Measurements from ENCODE around the gene CELF2.

The CELF2 gene

GRCh38 chr10:11149807-11150141 is 132.1 kb downstream of the CELF2 start:
- H2BK5ac ChIP-seq (ENCODE audit: low read depth, low read length, poor library complexity), result no peak overlapping the region
- no CpG with 5 or more reads among the region's 3 CpGs for WGBS (ENCODE audit: extremely low coverage, insufficient coverage, insufficient read length)
- no peak overlapping the region for H3K9ac ChIP-seq (ENCODE audit: low read length)
- no peak overlapping the region for H3K14ac ChIP-seq (ENCODE audit: low read length)
- H2BK12ac ChIP-seq (ENCODE audit: low read length), result no peak overlapping the region
- no peak overlapping the region for H4K91ac ChIP-seq (ENCODE audit: low read depth, low read length)
- H3K4me1 ChIP-seq (ENCODE audit: control insufficient read depth in 1 of 2, insufficient read depth in 2 of 2, low read length in 2 of 2), result no peaks in the 10 kb centered on the region
- no peak overlapping the region for H4K8ac ChIP-seq (ENCODE audit: low read depth, low read length)
- H3K23ac ChIP-seq (ENCODE audit: low read length), result no peak overlapping the region
- DNase-seq, result no peak
- H2AFZ ChIP-seq (ENCODE audit: insufficient read depth, low read length, poor library complexity), result no peak overlapping the region
- H3K4ac ChIP-seq (ENCODE audit: low read depth, low read length), result no peak overlapping the region
- H3K27me3 ChIP-seq (ENCODE audit: insufficient read depth, low read length), result no peaks in the 10 kb centered on the region
- H3K9me3 ChIP-seq (ENCODE audit: insufficient read depth, low read depth, low read length), result no peaks in the 10 kb centered on the region
- no peak overlapping the region for H3K4me2 ChIP-seq (ENCODE audit: low read length)
- H3K36me3 ChIP-seq (ENCODE audit: control insufficient read depth in 1 of 2, insufficient read depth in 2 of 2, low read length in 2 of 2), result no peaks in the 10 kb centered on the region
- H4K12ac ChIP-seq (ENCODE audit: low read depth, low read length), result no peak overlapping the region
- no peaks in the 10 kb centered on the region for H3K79me1 ChIP-seq (ENCODE audit: low read length)
- no peak overlapping the region for H3K4me3 ChIP-seq (ENCODE audit: low read depth, low read length)
- H3K27ac ChIP-seq (ENCODE audit: low read depth, low read length), result no peak overlapping the region
- H3K79me2 ChIP-seq (ENCODE audit: control insufficient read depth, insufficient read depth, low read length, poor library complexity), result no peaks in the 10 kb centered on the region
- no peak overlapping the region for H2AK5ac ChIP-seq (ENCODE audit: low read length)
- H3K18ac ChIP-seq (ENCODE audit: low read length), result no peak overlapping the region
- no peak overlapping the region for H2BK120ac ChIP-seq (ENCODE audit: insufficient read depth, low read length, poor library complexity)

- Histone ChIP-seq H3K9me3 (ENCODE audit: insufficient read depth, low read depth, low read length) (no peaks in the 10 kb centered on the region), H3K4me1 (ENCODE audit: control insufficient read depth in 1 of 2, insufficient read depth in 2 of 2, low read length in 2 of 2) (peaks cover 0 to 2% of the 10 kb centered on the region in 2 experiments), H3K14ac (ENCODE audit: low read length) (no peak overlapping the region), H3K18ac (ENCODE audit: low read length) (no peak overlapping the region), H3K36me3 (ENCODE audit: control insufficient read depth in 1 of 2, insufficient read depth in 2 of 2, low read length in 2 of 2) (no peaks in the 10 kb centered on the region), H4K8ac (ENCODE audit: low read depth, low read length) (no peak overlapping the region), H2BK12ac (ENCODE audit: low read length) (no peak overlapping the region), H2AFZ (ENCODE audit: insufficient read depth, low read length, poor library complexity) (no peak overlapping the region), H3K79me2 (ENCODE audit: control insufficient read depth, insufficient read depth, low read length, poor library complexity) (no peaks in the 10 kb centered on the region), H2AK5ac (ENCODE audit: low read length) (no peak overlapping the region), H3K9ac (ENCODE audit: low read length) (no peak overlapping the region), H3K4me2 (ENCODE audit: low read length) (no peak overlapping the region), H2BK120ac (ENCODE audit: insufficient read depth, low read length, poor library complexity) (no peak overlapping the region), H3K4ac (ENCODE audit: low read depth, low read length) (no peak overlapping the region), H4K91ac (ENCODE audit: low read depth, low read length) (no peak overlapping the region), H3K27ac (ENCODE audit: low read depth, low read length) (no peak overlapping the region), H3K79me1 (ENCODE audit: low read length) (no peaks in the 10 kb centered on the region), H2BK5ac (ENCODE audit: low read depth, low read length, poor library complexity) (no peak overlapping the region), H3K4me3 (ENCODE audit: low read depth, low read length) (no peak overlapping the region), H4K12ac (ENCODE audit: low read depth, low read length) (no peak overlapping the region), H3K23ac (ENCODE audit: low read length) (no peak overlapping the region), H3K27me3 (ENCODE audit: insufficient read depth, low read length) (no peaks in the 10 kb centered on the region)
- DNase-seq, result no peak
- no CpG with 5 or more reads among the region's 3 CpGs for WGBS (ENCODE audit: extremely low coverage, insufficient coverage, insufficient read length)
Observed at GRCh38 chr10:11150231-11150731, 132.6 kb downstream of the CELF2 start.

DNA sequence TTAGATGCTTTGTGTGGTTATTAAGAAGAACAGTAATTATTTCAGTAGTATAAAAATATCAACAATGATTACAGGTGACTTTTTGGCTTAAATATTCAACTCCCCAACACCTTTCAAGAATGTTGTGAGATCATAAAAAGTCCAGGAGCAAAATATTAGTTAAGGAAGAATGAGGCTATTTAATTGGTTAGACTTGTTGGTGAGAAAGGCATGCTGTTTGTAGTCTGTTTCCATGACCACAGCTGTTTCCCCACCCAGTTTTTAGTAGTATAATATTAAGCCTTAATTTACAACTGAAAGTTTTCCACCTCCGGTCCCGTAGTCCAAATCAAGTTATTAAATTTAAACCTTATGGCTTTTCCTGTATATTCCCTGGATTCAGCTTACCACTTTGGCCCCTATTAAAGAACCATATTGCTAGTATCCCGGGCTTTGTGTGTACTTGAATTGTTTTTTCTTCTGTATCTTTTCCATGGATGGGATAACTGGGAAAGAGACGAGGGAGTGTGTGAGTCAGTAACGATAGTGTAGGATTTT is 133.3 kb downstream of the CELF2 start:
- no CpG with 5 or more reads among the region's 5 CpGs for WGBS (ENCODE audit: extremely low coverage, insufficient coverage, insufficient read length)
- H4K91ac ChIP-seq (ENCODE audit: low read depth, low read length), result no peak overlapping the region
- H3K23ac ChIP-seq (ENCODE audit: low read length), result no peak overlapping the region
- no peak overlapping the region for H4K8ac ChIP-seq (ENCODE audit: low read depth, low read length)
- no peak overlapping the region for H3K18ac ChIP-seq (ENCODE audit: low read length)
- H3K9me3 ChIP-seq (ENCODE audit: insufficient read depth, low read depth, low read length), result no peaks in the 10 kb centered on the region
- H2BK5ac ChIP-seq (ENCODE audit: low read depth, low read length, poor library complexity), result no peak overlapping the region
- no peak overlapping the region for H3K4me2 ChIP-seq (ENCODE audit: low read length)
- no peak overlapping the region for H2BK12ac ChIP-seq (ENCODE audit: low read length)
- no peak overlapping the region for H2AFZ ChIP-seq (ENCODE audit: insufficient read depth, low read length, poor library complexity)
- H2AK5ac ChIP-seq (ENCODE audit: low read length), result no peak overlapping the region
- H3K36me3 ChIP-seq (ENCODE audit: control insufficient read depth in 1 of 2, insufficient read depth in 2 of 2, low read length in 2 of 2), result no peaks in the 10 kb centered on the region
- H3K79me1 ChIP-seq (ENCODE audit: low read length), result no peaks in the 10 kb centered on the region
- H3K4me3 ChIP-seq (ENCODE audit: low read depth, low read length), result no peak overlapping the region
- peaks cover 0 to 3% of the 10 kb centered on the region in 2 experiments for H3K4me1 ChIP-seq (ENCODE audit: control insufficient read depth in 1 of 2, insufficient read depth in 2 of 2, low read length in 2 of 2)
- no peak overlapping the region for H4K12ac ChIP-seq (ENCODE audit: low read depth, low read length)
- no peak overlapping the region for H3K4ac ChIP-seq (ENCODE audit: low read depth, low read length)
- H3K27ac ChIP-seq (ENCODE audit: low read depth, low read length), result no peak overlapping the region
- no peak overlapping the region for H3K14ac ChIP-seq (ENCODE audit: low read length)
- H3K79me2 ChIP-seq (ENCODE audit: control insufficient read depth, insufficient read depth, low read length, poor library complexity), result no peaks in the 10 kb centered on the region
- DNase-seq, result no peak
- H3K9ac ChIP-seq (ENCODE audit: low read length), result no peak overlapping the region
- H2BK120ac ChIP-seq (ENCODE audit: insufficient read depth, low read length, poor library complexity), result no peak overlapping the region
- H3K27me3 ChIP-seq (ENCODE audit: insufficient read depth, low read length), result no peaks in the 10 kb centered on the region

DNA sequence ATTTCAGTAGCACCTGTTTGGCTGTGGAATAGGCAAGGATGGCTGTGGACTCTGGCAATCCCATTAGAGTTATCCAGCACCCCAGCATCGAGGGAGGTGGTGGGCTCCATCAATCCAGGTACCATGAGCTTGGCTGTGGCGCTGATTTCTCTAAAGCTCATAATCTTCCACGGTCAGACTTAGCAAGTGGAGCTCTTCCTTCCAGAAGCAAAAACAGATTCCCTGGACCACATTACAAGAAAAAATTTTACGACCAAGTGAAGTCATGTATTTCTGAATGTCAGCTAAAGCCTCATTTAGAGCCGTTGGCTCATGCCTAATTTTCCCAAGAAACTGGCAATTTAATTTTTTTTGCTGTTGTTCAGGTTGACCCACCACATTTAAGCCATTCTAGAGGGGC is 135.1 kb downstream of the CELF2 start:
- Histone ChIP-seq H3K14ac (ENCODE audit: low read length) (no peak overlapping the region), H3K79me2 (ENCODE audit: control insufficient read depth, insufficient read depth, low read length, poor library complexity) (no peaks in the 10 kb centered on the region), H3K4ac (ENCODE audit: low read depth, low read length) (no peak overlapping the region), H3K27me3 (ENCODE audit: insufficient read depth, low read length) (no peaks in the 10 kb centered on the region), H3K9ac (ENCODE audit: low read length) (no peak overlapping the region), H2BK5ac (ENCODE audit: low read depth, low read length, poor library complexity) (no peak overlapping the region), H3K4me3 (ENCODE audit: low read depth, low read length) (no peak overlapping the region), H4K91ac (ENCODE audit: low read depth, low read length) (no peak overlapping the region), H3K9me3 (ENCODE audit: insufficient read depth, low read depth, low read length) (no peaks in the 10 kb centered on the region), H3K36me3 (ENCODE audit: control insufficient read depth in 1 of 2, insufficient read depth in 2 of 2, low read length in 2 of 2) (no peaks in the 10 kb centered on the region), H3K79me1 (ENCODE audit: low read length) (no peaks in the 10 kb centered on the region), H4K8ac (ENCODE audit: low read depth, low read length) (no peak overlapping the region), H3K4me1 (ENCODE audit: control insufficient read depth in 1 of 2, insufficient read depth in 2 of 2, low read length in 2 of 2) (peaks cover 0 to 3% of the 10 kb centered on the region in 2 experiments), H2AFZ (ENCODE audit: insufficient read depth, low read length, poor library complexity) (no peak overlapping the region), H4K12ac (ENCODE audit: low read depth, low read length) (no peak overlapping the region), H2AK5ac (ENCODE audit: low read length) (no peak overlapping the region), H3K18ac (ENCODE audit: low read length) (no peak overlapping the region), H2BK120ac (ENCODE audit: insufficient read depth, low read length, poor library complexity) (no peak overlapping the region), H3K23ac (ENCODE audit: low read length) (no peak overlapping the region), H3K4me2 (ENCODE audit: low read length) (no peak overlapping the region), H2BK12ac (ENCODE audit: low read length) (no peak overlapping the region), H3K27ac (ENCODE audit: low read depth, low read length) (no peak overlapping the region)
- DNase-seq, result no peak
- WGBS (ENCODE audit: extremely low coverage, insufficient coverage, insufficient read length), result no CpG with 5 or more reads among the region's 5 CpGs

All from trophoblast cell (in vitro differentiated cells and primary cell).